Omental fat pad (tissue), 4 donors: ENCODE data around the gene OPCML. TPM values are rescaled to one million over a fixed set of nuclear protein-coding genes. Genes with fewer than 3 reads are reported as not detected.

Source experiments
- ATAC-seq: fragments of 150-250 bp; one replicate; pipeline ENCODE4 v1.9.1; 2016; ENCODE audit warnings: mild to moderate bottlenecking, moderate library complexity; ENCODE audit not compliant: low FRiP score
- DNase-seq: peaks from one replicate; pipeline ENCODE4 v3.0.0-alpha.2; 2019; ENCODE audit warnings: low spot score
- CTCF ChIP-seq, 3 donors: fragments of 450-650 bp; IDR thresholded peaks; one replicate each; pipeline ENCODE4 v1.5.1; 2016 to 2017; ENCODE audit warnings: antibody characterized with exemption in 3 of 3, mild to moderate bottlenecking in 3 of 3, moderate library complexity in 2 of 3
- total RNA-seq, 4 donors: library from RNA; depleted of rRNA; stranded (reverse); fragments of >200 nt; gene quantifications; one replicate each; pipeline ENCODE4 v1.1.0, GENCODE V29; 2016

Gene OPCML
- total RNA-seq, 4 donors from 2014 or later = 0.32 TPM; not detected in 3

GRCh38 chr11:132793831-132794230 lies 738.5 kb downstream of the OPCML start:
- DNase-seq (no peak), ATAC-seq (no peak)
- no peak for TF ChIP-seq CTCF (IDR thresholded peaks at IDR 0.05)

GRCh38 chr11:132792341-132793140 lies 739.8 kb downstream of the OPCML start:
- TF ChIP-seq CTCF (IDR thresholded peaks at IDR 0.05) = no peak
- ATAC-seq = no peak

GRCh38 chr11:132790971-132791370 lies 741.3 kb downstream of the OPCML start:
- DNase-seq = no peak
- no peak for TF ChIP-seq CTCF (IDR thresholded peaks at IDR 0.05)
- ATAC-seq = no peak

More at GRCh38 chr11:132792341-132793140, 739.8 kb downstream of the OPCML start:
- DNase-seq = no peak

GRCh38 chr11:132790466-132790865 lies 741.8 kb downstream of the OPCML start:
- no peak for TF ChIP-seq CTCF (IDR thresholded peaks at IDR 0.05)
- ATAC-seq (no peak), DNase-seq (no peak)

GRCh38 chr11:132788816-132789325 lies 743.4 kb downstream of the OPCML start:
- DNase-seq = no peak

GRCh38 chr11:132785878-132786277 lies 746.4 kb downstream of the OPCML start:
- DNase-seq = no peak
- no peak for ATAC-seq
- TF ChIP-seq CTCF (IDR thresholded peaks at IDR 0.05) = no peak

More at GRCh38 chr11:132788816-132789325, 743.4 kb downstream of the OPCML start:
- ATAC-seq = no peak
- no peak for TF ChIP-seq CTCF (IDR thresholded peaks at IDR 0.05)

- DNase-seq (no peak), ATAC-seq (no peak)
- TF ChIP-seq CTCF (IDR thresholded peaks at IDR 0.05) = no peak
Observed at GRCh38 chr11:132784441-132784840, 747.9 kb downstream of the OPCML start.
